HFFc6 (cell line): ENCODE data around the gene OR5K3. TPM values are rescaled to one million over a fixed set of nuclear protein-coding genes. Genes with fewer than 3 reads are reported as not detected.

Source experiments
- DNase-seq: peaks from one replicate; pipeline ENCODE4 v3.0.0-alpha.2; 2018
- H3K27ac Mint-ChIP-seq: 2 replicates; pipeline ENCODE4 v1.8.0; 2020; ENCODE audit warnings: mild to moderate bottlenecking, mixed read lengths
- H3K27me3 Mint-ChIP-seq: 2 replicates; pipeline ENCODE4 v1.8.0; 2021; ENCODE audit warnings: mild to moderate bottlenecking, moderate library complexity, mixed read lengths; ENCODE audit not compliant: insufficient read depth
- H3K36me3 Mint-ChIP-seq: 2 replicates; pipeline ENCODE4 v1.8.0; 2021; ENCODE audit warnings: low read depth, mixed read lengths
- H3K4me1 Mint-ChIP-seq: 2 replicates; pipeline ENCODE4 v1.8.0; 2020; ENCODE audit warnings: low read depth, mixed read lengths
- H3K4me3 Mint-ChIP-seq: 2 replicates; pipeline ENCODE4 v1.8.0; 2020; ENCODE audit warnings: mild to moderate bottlenecking, moderate library complexity, mixed read lengths
- H3K9me3 Mint-ChIP-seq: 2 replicates; pipeline ENCODE4 v1.8.0; 2020; ENCODE audit warnings: mild to moderate bottlenecking, mixed read lengths
- total RNA-seq, 6 experiments: library from RNA; stranded (reverse); fragmentation: NEBNext Ultra II Directional; extraction: Animal tissue kit (Norgen Biotek cat#: 25700); gene quantifications; 2 replicates in 1 of 6; 3 replicates in 5 of 6; pipeline ENCODE4 v1.2.3, GENCODE V29; 2021
- TF ChIP-seq, protein P1 (sequence below): fragments of 200-600 bp; sonication (generic); IDR thresholded peaks from 2 replicates; pipeline ENCODE4 v1.5.0; 2021; ENCODE audit warnings: antibody characterized with exemption, mild to moderate bottlenecking

Gene OR5K3
- total RNA-seq, 6 experiments from 2014 or later = not detected

DNA sequence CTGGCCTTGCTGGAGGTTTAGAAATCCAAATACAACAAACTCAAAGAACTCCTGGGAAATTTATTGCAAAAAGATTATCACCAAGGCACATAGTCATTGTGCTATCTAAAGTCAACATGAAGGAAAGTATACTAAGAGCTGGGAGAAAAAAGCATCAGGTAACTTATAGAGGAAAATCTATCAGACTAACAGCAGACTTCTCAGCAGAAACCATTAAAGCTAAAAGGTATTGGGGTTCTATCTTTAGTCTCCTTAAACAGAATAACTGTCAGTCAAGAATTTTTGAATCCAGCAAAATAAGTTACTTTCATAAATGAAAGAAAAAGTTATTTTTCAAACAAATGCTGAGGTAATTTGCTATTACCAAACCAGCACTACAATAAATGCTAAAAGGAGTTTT is 8.0 kb downstream of the OR5K3 start:
- H3K27ac Mint-ChIP-seq = no peak overlapping the region
- H3K4me1 Mint-ChIP-seq = no peaks in the 10 kb centered on the region
- H3K27me3 Mint-ChIP-seq = no peaks in the 10 kb centered on the region
- H3K36me3 Mint-ChIP-seq = no peaks in the 10 kb centered on the region
- no peak overlapping the region for H3K4me3 Mint-ChIP-seq
- DNase-seq = no peak
- H3K9me3 Mint-ChIP-seq = peaks cover 22% of the 10 kb centered on the region
- TF ChIP-seq, protein P1, sequence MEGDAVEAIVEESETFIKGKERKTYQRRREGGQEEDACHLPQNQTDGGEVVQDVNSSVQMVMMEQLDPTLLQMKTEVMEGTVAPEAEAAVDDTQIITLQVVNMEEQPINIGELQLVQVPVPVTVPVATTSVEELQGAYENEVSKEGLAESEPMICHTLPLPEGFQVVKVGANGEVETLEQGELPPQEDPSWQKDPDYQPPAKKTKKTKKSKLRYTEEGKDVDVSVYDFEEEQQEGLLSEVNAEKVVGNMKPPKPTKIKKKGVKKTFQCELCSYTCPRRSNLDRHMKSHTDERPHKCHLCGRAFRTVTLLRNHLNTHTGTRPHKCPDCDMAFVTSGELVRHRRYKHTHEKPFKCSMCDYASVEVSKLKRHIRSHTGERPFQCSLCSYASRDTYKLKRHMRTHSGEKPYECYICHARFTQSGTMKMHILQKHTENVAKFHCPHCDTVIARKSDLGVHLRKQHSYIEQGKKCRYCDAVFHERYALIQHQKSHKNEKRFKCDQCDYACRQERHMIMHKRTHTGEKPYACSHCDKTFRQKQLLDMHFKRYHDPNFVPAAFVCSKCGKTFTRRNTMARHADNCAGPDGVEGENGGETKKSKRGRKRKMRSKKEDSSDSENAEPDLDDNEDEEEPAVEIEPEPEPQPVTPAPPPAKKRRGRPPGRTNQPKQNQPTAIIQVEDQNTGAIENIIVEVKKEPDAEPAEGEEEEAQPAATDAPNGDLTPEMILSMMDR = no peak

DNA sequence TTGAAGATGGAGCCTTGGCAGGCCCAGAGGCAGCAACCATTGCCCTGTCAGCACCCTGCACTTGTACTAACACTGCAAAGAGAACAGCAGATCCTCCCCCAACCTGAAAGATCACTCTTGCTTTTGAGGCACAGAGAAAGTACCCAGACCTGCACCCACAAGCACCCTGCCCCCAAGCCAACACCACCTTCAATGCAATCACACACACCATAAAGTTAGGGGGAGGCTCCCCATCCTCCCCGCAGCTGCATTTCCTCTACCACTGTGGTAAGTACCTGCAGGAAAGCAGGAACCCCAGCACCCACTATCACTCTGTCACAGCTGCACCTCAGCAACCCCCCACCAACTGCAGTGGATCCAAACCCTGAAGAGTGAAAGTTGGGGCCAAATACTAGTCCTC is 12.0 kb downstream of the OR5K3 start:
- H3K4me3 Mint-ChIP-seq = no peak overlapping the region
- no peaks in the 10 kb centered on the region for H3K27me3 Mint-ChIP-seq
- H3K4me1 Mint-ChIP-seq = no peaks in the 10 kb centered on the region
- peaks cover 53% of the 10 kb centered on the region for H3K9me3 Mint-ChIP-seq
- no peaks in the 10 kb centered on the region for H3K36me3 Mint-ChIP-seq
- TF ChIP-seq, protein P1 = no peak
- H3K27ac Mint-ChIP-seq = no peak overlapping the region
- no peak for DNase-seq

DNA sequence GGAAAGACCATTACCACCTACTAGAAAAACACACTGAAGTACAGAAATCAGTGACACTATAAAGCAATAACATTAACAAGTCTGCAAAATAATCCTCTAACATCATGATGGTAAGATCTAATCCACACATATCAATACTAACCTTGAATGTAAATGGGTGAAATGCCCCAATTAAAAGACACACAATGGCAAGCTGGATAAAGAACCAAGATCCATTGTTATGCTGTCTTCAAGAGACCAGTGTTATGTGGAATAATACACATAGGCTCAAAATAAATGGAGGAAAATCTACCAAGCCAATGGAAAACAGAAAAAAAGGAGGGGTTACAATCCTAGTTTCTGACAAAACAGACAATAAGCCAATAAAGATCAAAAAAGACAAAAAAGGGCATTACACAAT is 13.5 kb downstream of the OR5K3 start:
- H3K4me1 Mint-ChIP-seq = no peaks in the 10 kb centered on the region
- TF ChIP-seq, protein P1 = no peak
- no peak for DNase-seq
- H3K4me3 Mint-ChIP-seq = no peak overlapping the region
- no peak overlapping the region for H3K27ac Mint-ChIP-seq
- H3K9me3 Mint-ChIP-seq = peaks cover 58% of the 10 kb centered on the region
- H3K36me3 Mint-ChIP-seq = 0 out of 2 replicates have a peak, but pooled peaks cover 5% of the 10 kb centered on the region
- no peaks in the 10 kb centered on the region for H3K27me3 Mint-ChIP-seq

DNA sequence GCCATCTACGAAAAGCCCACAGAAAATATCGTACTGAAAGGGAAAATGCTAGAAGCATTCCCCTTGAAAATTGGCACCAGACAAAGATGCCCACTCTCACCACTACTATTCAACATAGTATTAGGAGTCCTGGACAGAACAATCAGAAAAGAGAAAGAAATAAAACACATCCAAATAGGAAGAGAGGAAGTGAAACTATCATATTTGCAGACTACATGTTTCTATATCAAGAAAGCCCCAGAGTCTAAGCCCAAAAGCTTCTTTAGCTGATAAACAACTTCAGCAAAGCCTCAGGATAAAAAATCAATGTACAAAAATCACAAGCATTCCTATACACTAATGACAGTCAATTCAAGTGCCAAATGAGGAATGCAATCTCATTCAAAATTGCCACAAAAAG is 15.6 kb downstream of the OR5K3 start:
- Mint-ChIP-seq H3K4me3 (no peak overlapping the region), H3K4me1 (no peaks in the 10 kb centered on the region), H3K27me3 (no peaks in the 10 kb centered on the region), H3K27ac (no peak overlapping the region), H3K36me3 (0 out of 2 replicates have a peak, but pooled peaks cover 5% of the 10 kb centered on the region), H3K9me3 (peaks cover 55% of the 10 kb centered on the region)
- TF ChIP-seq, protein P1 = no peak
- DNase-seq = no peak

DNA sequence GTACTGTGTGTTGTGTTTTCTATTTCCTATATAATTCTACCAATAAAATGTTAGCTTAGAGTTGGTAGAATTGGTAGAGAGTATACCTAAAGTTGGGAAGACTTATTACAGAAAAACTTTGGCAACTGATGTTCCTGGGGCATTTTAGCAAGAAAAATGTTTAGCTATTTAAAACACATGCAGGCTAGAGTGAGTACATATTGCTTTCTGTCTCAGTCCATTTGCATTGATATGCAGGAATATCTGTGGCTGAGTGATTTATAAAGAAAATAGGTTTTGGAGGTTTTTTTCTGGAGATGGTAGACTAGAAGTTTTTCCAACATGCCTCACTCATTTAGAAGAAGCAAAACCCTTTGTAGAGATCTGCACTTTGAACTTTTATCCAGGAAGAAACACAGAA is 42.1 kb downstream of the OR5K3 start:
- no peaks in the 10 kb centered on the region for H3K4me1 Mint-ChIP-seq
- no peak overlapping the region for H3K4me3 Mint-ChIP-seq
- H3K27me3 Mint-ChIP-seq = no peaks in the 10 kb centered on the region; the same call in 1 of the 2 replicates
- no peak for DNase-seq
- H3K9me3 Mint-ChIP-seq = peaks cover 16% of the 10 kb centered on the region
- no peak overlapping the region for H3K27ac Mint-ChIP-seq
- H3K36me3 Mint-ChIP-seq = no peaks in the 10 kb centered on the region
- TF ChIP-seq, protein P1 = no peak

DNA sequence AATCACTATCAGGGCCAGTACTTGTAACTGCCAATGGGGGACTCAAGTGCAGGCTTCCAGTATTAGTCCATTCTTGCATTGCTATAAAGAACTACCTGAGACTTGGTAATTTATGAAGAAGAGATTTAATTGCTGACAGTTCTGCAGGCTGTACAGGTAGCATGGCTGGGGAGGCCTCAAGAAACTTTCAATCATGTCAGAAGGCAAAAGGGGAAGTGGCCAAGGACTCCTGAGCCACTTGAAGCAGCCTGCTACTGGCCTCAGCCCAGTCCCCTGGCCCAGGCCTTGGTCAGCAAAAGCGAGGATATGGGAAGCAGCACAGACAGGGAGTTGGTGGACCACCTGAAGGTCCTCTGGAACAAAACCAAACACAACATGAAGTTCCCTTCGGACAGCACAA is 43.3 kb downstream of the OR5K3 start:
- no peaks in the 10 kb centered on the region for H3K36me3 Mint-ChIP-seq
- no peak for DNase-seq
- H3K4me1 Mint-ChIP-seq = no peaks in the 10 kb centered on the region
- H3K27me3 Mint-ChIP-seq = no peaks in the 10 kb centered on the region; the same call in 1 of the 2 replicates
- H3K4me3 Mint-ChIP-seq = no peak overlapping the region
- H3K27ac Mint-ChIP-seq = no peak overlapping the region
- peaks cover 15% of the 10 kb centered on the region for H3K9me3 Mint-ChIP-seq
- TF ChIP-seq, protein P1 = no peak
